IMR-90 (cell line): ENCODE data around the gene LMAN2L.

Experiments used
- CTCF ChIP-seq: conservative IDR thresholded peaks from 2 replicates; pipeline ENCODE4 v1.5.1; 2012; ENCODE audit warnings: mild to moderate bottlenecking, low read depth, low read length, improper control_type of control experiment
- FOS ChIP-seq: fragments of 150-350 bp; IDR thresholded peaks from 2 replicates; pipeline ENCODE4 v1.6.1; 2016; ENCODE audit warnings: low read depth, low read length
- MAZ ChIP-seq: IDR thresholded peaks from 2 replicates; pipeline ENCODE4 v1.6.1; 2012; ENCODE audit warnings: low read depth, mild to moderate bottlenecking, low read length, improper control_type of control experiment, moderate library complexity, borderline replicate concordance
- POLR2A ChIP-seq: IDR thresholded peaks from 2 replicates; pipeline ENCODE4 v1.6.1; 2012; ENCODE audit warnings: mild to moderate bottlenecking, low read depth, low read length
- RAD21 ChIP-seq: IDR thresholded peaks from 2 replicates; pipeline ENCODE4 v1.6.1; 2012; ENCODE audit warnings: low read length, improper control_type of control experiment
- RFX5 ChIP-seq: IDR thresholded peaks from 2 replicates; pipeline ENCODE4 v1.8.0; 2012; ENCODE audit warnings: low read depth, mild to moderate bottlenecking, low read length, moderate library complexity
- SMC3 ChIP-seq: fragments of 150-350 bp; IDR thresholded peaks from 2 replicates; pipeline ENCODE4 v1.6.1; 2016; ENCODE audit warnings: low read depth, mild to moderate bottlenecking, antibody characterized with exemption, low read length, moderate library complexity
- TF ChIP-seq, protein P1 (sequence below): fragments of 150-350 bp; IDR thresholded peaks from 2 replicates; pipeline ENCODE4 v1.6.1; 2017; ENCODE audit warnings: mild to moderate bottlenecking, antibody characterized with exemption, low read length, low read depth

DNA sequence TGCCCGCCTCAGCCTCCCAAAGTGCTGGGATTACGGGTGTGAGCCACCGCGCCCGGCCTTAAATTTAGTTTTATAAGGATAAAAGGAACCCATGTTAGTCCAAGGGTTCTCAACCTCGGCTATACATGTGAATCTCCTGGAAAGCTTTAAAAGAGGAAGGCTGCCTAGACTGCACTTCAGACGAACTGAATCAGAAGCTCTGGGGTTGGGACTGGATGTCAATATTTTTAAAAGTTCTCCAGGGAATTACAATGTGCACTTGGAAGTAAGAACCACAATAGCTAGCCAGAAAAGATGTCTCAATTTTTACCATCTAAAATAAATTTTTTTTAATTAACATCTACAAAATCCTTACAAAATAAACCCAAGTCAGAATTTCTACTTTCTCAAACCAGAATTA lies 10.1 kb downstream of the LMAN2L start:
- no peak for TF ChIP-seq POLR2A
- TF ChIP-seq CTCF = no peak
- TF ChIP-seq RFX5 = no peak
- no peak for TF ChIP-seq RAD21
- TF ChIP-seq, protein P1, sequence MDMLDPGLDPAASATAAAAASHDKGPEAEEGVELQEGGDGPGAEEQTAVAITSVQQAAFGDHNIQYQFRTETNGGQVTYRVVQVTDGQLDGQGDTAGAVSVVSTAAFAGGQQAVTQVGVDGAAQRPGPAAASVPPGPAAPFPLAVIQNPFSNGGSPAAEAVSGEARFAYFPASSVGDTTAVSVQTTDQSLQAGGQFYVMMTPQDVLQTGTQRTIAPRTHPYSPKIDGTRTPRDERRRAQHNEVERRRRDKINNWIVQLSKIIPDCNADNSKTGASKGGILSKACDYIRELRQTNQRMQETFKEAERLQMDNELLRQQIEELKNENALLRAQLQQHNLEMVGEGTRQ = no peak
- no peak for TF ChIP-seq SMC3
- TF ChIP-seq MAZ = no peak
- TF ChIP-seq FOS = no peak
